ENCODE data around the gene BRWD1. TPM values are rescaled to one million over a fixed set of nuclear protein-coding genes. Genes with fewer than 3 reads are reported as not detected.

BRWD1 gene
- polyA plus RNA-seq, 1 donor from 2014 or later, result 246 TPM

- Histone ChIP-seq H3K27ac (ENCODE audit: low read length) (no peak overlapping the region), H3K9me2 (ENCODE audit: insufficient read depth, low read length) (no peaks in the 10 kb centered on the region), H3K9ac (ENCODE audit: low read length) (no peak overlapping the region), H3K27me3 (ENCODE audit: insufficient read depth, low read depth, low read length) (no peaks in the 10 kb centered on the region), H3K9me3 (ENCODE audit: low read length) (no peaks in the 10 kb centered on the region), H2AFZ (ENCODE audit: low read depth, low read length) (no peak overlapping the region), H3K79me2 (replicated peaks; ENCODE audit: insufficient read depth, low read length) (no peaks in the 10 kb centered on the region), H3F3A (ENCODE audit: insufficient read depth, low read length, poor library complexity, severe bottlenecking) (no peaks in the 10 kb centered on the region), H3K4me2 (ENCODE audit: low read length) (no peak overlapping the region), H3K4me3 (ENCODE audit: low read length) (no peak overlapping the region), H3K36me3 (ENCODE audit: insufficient read depth, low read length) (no peaks in the 10 kb centered on the region), H4K20me1 (ENCODE audit: insufficient read depth) (no peaks in the 10 kb centered on the region)
- TF ChIP-seq EP300 (conservative IDR thresholded peaks at IDR 0.05; ENCODE audit: poor library complexity, severe bottlenecking) (no peak), MXI1 (conservative IDR thresholded peaks at IDR 0.05; ENCODE audit: poor library complexity, severe bottlenecking) (no peak), RAD21 (conservative IDR thresholded peaks at IDR 0.05) (no peak), SMC3 (conservative IDR thresholded peaks at IDR 0.05; ENCODE audit: poor library complexity) (no peak), POLR2AphosphoS5 (IDR thresholded peaks at IDR 0.05) (no peak), TAF1 (IDR thresholded peaks at IDR 0.05; ENCODE audit: low read depth) (no peak), CTCF (IDR thresholded peaks at IDR 0.05; ENCODE audit: poor library complexity, severe bottlenecking) (no peak), EZH2 (IDR thresholded peaks at IDR 0.05; ENCODE audit: borderline replicate concordance, insufficient read depth, low read length, poor library complexity, severe bottlenecking) (no peak)
- TF ChIP-seq, protein P1, sequence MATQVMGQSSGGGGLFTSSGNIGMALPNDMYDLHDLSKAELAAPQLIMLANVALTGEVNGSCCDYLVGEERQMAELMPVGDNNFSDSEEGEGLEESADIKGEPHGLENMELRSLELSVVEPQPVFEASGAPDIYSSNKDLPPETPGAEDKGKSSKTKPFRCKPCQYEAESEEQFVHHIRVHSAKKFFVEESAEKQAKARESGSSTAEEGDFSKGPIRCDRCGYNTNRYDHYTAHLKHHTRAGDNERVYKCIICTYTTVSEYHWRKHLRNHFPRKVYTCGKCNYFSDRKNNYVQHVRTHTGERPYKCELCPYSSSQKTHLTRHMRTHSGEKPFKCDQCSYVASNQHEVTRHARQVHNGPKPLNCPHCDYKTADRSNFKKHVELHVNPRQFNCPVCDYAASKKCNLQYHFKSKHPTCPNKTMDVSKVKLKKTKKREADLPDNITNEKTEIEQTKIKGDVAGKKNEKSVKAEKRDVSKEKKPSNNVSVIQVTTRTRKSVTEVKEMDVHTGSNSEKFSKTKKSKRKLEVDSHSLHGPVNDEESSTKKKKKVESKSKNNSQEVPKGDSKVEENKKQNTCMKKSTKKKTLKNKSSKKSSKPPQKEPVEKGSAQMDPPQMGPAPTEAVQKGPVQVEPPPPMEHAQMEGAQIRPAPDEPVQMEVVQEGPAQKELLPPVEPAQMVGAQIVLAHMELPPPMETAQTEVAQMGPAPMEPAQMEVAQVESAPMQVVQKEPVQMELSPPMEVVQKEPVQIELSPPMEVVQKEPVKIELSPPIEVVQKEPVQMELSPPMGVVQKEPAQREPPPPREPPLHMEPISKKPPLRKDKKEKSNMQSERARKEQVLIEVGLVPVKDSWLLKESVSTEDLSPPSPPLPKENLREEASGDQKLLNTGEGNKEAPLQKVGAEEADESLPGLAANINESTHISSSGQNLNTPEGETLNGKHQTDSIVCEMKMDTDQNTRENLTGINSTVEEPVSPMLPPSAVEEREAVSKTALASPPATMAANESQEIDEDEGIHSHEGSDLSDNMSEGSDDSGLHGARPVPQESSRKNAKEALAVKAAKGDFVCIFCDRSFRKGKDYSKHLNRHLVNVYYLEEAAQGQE (IDR thresholded peaks at IDR 0.05; ENCODE audit: borderline replicate concordance), result no peak
Observed at GRCh38 chr21:39149882-39150281, 163.6 kb downstream of the BRWD1 start.

DNA sequence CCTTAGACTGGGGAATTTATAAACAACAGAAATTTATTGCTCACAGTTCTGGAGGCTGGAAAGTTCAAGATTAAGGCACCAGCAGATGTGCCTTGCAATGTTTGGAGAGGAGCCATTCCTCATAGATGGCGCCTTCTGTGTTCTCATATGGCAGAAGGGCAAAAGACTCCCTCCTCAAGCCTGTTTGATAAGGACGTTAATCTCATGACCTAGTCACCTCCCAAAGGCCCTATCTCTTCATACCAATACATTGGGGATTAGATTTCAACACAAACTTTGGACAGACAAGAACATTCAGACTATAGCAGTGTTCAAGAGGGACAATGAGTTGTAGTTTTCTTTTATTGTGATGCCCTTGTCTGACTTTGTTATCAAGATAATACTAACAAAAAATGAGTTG is 164.5 kb downstream of the BRWD1 start:
- TF ChIP-seq EZH2 (IDR thresholded peaks at IDR 0.05; ENCODE audit: borderline replicate concordance, insufficient read depth, low read length, poor library complexity, severe bottlenecking), result no peak
- TF ChIP-seq, protein P1 (IDR thresholded peaks at IDR 0.05; ENCODE audit: borderline replicate concordance), result no peak
- TF ChIP-seq POLR2AphosphoS5 (IDR thresholded peaks at IDR 0.05), result no peak
- TF ChIP-seq RAD21 (conservative IDR thresholded peaks at IDR 0.05), result no peak
- no peak for TF ChIP-seq CTCF (IDR thresholded peaks at IDR 0.05; ENCODE audit: poor library complexity, severe bottlenecking)
- TF ChIP-seq SMC3 (conservative IDR thresholded peaks at IDR 0.05; ENCODE audit: poor library complexity), result no peak
- TF ChIP-seq MXI1 (conservative IDR thresholded peaks at IDR 0.05; ENCODE audit: poor library complexity, severe bottlenecking), result no peak
- no peak for TF ChIP-seq TAF1 (IDR thresholded peaks at IDR 0.05; ENCODE audit: low read depth)
- TF ChIP-seq EP300 (conservative IDR thresholded peaks at IDR 0.05; ENCODE audit: poor library complexity, severe bottlenecking), result no peak

More for the DNA sequence above, 164.5 kb downstream of the BRWD1 start:
- H3K79me2 ChIP-seq (replicated peaks; ENCODE audit: insufficient read depth, low read length), result no peaks in the 10 kb centered on the region
- H3K4me2 ChIP-seq (ENCODE audit: low read length), result no peak overlapping the region
- no peak overlapping the region for H3K27ac ChIP-seq (ENCODE audit: low read length)
- H3K27me3 ChIP-seq (ENCODE audit: insufficient read depth, low read depth, low read length), result no peaks in the 10 kb centered on the region
- H3K36me3 ChIP-seq (ENCODE audit: insufficient read depth, low read length), result no peaks in the 10 kb centered on the region
- H3K9ac ChIP-seq (ENCODE audit: low read length), result no peak overlapping the region
- no peaks in the 10 kb centered on the region for H3K9me2 ChIP-seq (ENCODE audit: insufficient read depth, low read length)
- no peak overlapping the region for H2AFZ ChIP-seq (ENCODE audit: low read depth, low read length)
- H3K9me3 ChIP-seq (ENCODE audit: low read length), result no peaks in the 10 kb centered on the region
- H3K4me3 ChIP-seq (ENCODE audit: low read length), result no peak overlapping the region
- no peaks in the 10 kb centered on the region for H4K20me1 ChIP-seq (ENCODE audit: insufficient read depth)
- H3F3A ChIP-seq (ENCODE audit: insufficient read depth, low read length, poor library complexity, severe bottlenecking), result no peaks in the 10 kb centered on the region

Measured in neural cell (in vitro differentiated cells).